ENCODE measurements around the gene CCSAP. TPM values are rescaled to one million over a fixed set of nuclear protein-coding genes. Genes with fewer than 3 reads are reported as not detected.

Gene CCSAP
- total RNA-seq, 1 donor from 2014 or later, result 8.0 TPM

DNA sequence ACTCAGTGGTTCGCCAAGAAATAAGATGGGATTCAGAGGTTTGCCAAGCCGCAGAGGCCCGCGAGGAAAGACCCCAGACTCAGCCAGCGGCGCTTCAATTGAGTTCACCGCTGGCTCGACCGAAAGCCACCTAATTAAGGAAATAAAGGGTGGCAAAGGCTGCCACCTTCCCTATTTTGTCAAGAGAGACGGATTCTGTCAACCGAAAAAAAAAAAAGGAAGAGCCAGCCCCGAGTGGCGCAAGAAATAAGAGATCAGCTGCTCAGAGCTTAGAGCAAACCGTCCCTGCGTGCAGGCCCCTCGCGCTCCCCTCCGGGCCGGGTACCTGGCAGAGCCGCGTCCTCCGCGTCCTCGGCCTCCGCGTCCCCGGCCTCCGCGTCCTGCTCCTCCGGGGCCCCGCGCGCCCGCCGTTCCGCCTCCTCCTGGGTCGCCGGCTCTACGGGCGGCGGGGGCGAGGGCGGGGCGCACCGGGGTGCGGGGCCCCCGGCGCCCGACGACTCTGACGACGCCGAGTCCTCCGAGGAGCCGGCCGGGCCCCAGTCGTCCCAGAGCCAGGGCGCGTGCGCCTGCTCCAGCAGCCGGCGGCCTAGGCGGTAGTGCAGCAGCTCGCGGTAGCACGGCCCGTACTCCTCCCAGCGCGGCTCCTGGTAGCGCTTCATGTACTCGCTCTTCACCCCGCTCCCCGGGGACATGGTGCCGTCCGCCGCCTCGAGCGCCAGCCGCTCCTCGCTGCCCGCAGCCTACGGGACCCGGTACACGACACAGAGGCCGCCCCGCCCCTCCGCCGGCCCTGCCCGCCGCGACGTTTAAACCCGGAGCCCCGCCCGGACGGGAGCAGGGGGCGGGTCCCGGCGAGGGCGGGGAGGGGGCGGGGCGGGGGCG, 832 bp downstream of the CCSAP start:
- Histone ChIP-seq H3K9me3 (ENCODE audit: insufficient read depth, low read depth, low read length) (no peaks in the 10 kb centered on the region), H3K36me3 (ENCODE audit: insufficient read depth, low read length) (no peaks in the 10 kb centered on the region), H3K4me2 (ENCODE audit: low read length) (peak overlapping the region; percentile 96), H3K27ac (ENCODE audit: low read depth, low read length) (peak overlapping the region; percentile 58), H3K4me3 (ENCODE audit: insufficient read depth, low read depth, low read length) (peak overlapping the region; percentile 76), H3K9ac (ENCODE audit: low read length) (peak overlapping the region; percentile 83), H2AFZ (ENCODE audit: low read depth, low read length) (peak overlapping the region; percentile 80), H3K4me1 (ENCODE audit: insufficient read depth, low read length) (peaks cover 4% of the 10 kb centered on the region), H3K27me3 (ENCODE audit: insufficient read depth, low read length) (peaks cover 4% of the 10 kb centered on the region), H4K20me1 (ENCODE audit: insufficient read depth, low read length) (peaks cover 6% of the 10 kb centered on the region), H3K79me2 (ENCODE audit: insufficient read depth, low read length) (peaks cover 25% of the 10 kb centered on the region)
- Mint-ChIP-seq H3K9me3 (ENCODE audit: unreplicated experiment) (peaks cover 5% of the 10 kb centered on the region), H3K4me3 (ENCODE audit: unreplicated experiment) (peak overlapping the region; percentile 95), H3K27ac (ENCODE audit: unreplicated experiment) (peak overlapping the region; percentile 94), H3K27me3 (ENCODE audit: low read depth, unreplicated experiment) (peaks cover 17% of the 10 kb centered on the region), H3K36me3 (ENCODE audit: low read depth, unreplicated experiment) (peaks cover 2% of the 10 kb centered on the region), H3K4me1 (ENCODE audit: low read depth, unreplicated experiment) (peaks cover 6% of the 10 kb centered on the region)
- TF ChIP-seq EZH2 (IDR thresholded peaks at IDR 0.05; ENCODE audit: insufficient read depth, low read length), result no peak
- TF ChIP-seq, protein P1, sequence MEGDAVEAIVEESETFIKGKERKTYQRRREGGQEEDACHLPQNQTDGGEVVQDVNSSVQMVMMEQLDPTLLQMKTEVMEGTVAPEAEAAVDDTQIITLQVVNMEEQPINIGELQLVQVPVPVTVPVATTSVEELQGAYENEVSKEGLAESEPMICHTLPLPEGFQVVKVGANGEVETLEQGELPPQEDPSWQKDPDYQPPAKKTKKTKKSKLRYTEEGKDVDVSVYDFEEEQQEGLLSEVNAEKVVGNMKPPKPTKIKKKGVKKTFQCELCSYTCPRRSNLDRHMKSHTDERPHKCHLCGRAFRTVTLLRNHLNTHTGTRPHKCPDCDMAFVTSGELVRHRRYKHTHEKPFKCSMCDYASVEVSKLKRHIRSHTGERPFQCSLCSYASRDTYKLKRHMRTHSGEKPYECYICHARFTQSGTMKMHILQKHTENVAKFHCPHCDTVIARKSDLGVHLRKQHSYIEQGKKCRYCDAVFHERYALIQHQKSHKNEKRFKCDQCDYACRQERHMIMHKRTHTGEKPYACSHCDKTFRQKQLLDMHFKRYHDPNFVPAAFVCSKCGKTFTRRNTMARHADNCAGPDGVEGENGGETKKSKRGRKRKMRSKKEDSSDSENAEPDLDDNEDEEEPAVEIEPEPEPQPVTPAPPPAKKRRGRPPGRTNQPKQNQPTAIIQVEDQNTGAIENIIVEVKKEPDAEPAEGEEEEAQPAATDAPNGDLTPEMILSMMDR (IDR thresholded peaks at IDR 0.05; ENCODE audit: insufficient read depth, low read depth, low read length), result no peak
- DNase-seq (ENCODE audit: low read depth) (peak; percentile 53), FAIRE-seq (no peak)

- DNase-seq (ENCODE audit: low read depth), result no peak
- Histone ChIP-seq H3K4me1 (ENCODE audit: insufficient read depth, low read length) (peaks cover 4% of the 10 kb centered on the region), H3K36me3 (ENCODE audit: insufficient read depth, low read length) (no peaks in the 10 kb centered on the region), H4K20me1 (ENCODE audit: insufficient read depth, low read length) (peaks cover 6% of the 10 kb centered on the region), H3K27me3 (ENCODE audit: insufficient read depth, low read length) (no peaks in the 10 kb centered on the region), H3K27ac (ENCODE audit: low read depth, low read length) (no peak overlapping the region), H3K4me3 (ENCODE audit: insufficient read depth, low read depth, low read length) (no peak overlapping the region), H3K9me3 (ENCODE audit: insufficient read depth, low read depth, low read length) (no peaks in the 10 kb centered on the region), H3K9ac (ENCODE audit: low read length) (no peak overlapping the region), H3K79me2 (ENCODE audit: insufficient read depth, low read length) (peaks cover 36% of the 10 kb centered on the region), H2AFZ (ENCODE audit: low read depth, low read length) (no peak overlapping the region), H3K4me2 (ENCODE audit: low read length) (peak overlapping the region; percentile 96)
- TF ChIP-seq EZH2 (IDR thresholded peaks at IDR 0.05; ENCODE audit: insufficient read depth, low read length), result no peak
- TF ChIP-seq, protein P1 (IDR thresholded peaks at IDR 0.05; ENCODE audit: insufficient read depth, low read depth, low read length), result no peak
- FAIRE-seq, result no peak
- H3K4me1 Mint-ChIP-seq (ENCODE audit: low read depth, unreplicated experiment), result peaks cover 6% of the 10 kb centered on the region
- peaks cover 5% of the 10 kb centered on the region for H3K27me3 Mint-ChIP-seq (ENCODE audit: low read depth, unreplicated experiment)
- peaks cover 5% of the 10 kb centered on the region for H3K9me3 Mint-ChIP-seq (ENCODE audit: unreplicated experiment)
- no peak overlapping the region for H3K27ac Mint-ChIP-seq (ENCODE audit: unreplicated experiment)
- peak overlapping the region; percentile 62 for H3K4me3 Mint-ChIP-seq (ENCODE audit: unreplicated experiment)
- H3K36me3 Mint-ChIP-seq (ENCODE audit: low read depth, unreplicated experiment), result peaks cover 2% of the 10 kb centered on the region
These were observed 2.4 kb downstream of the CCSAP start for GRCh38 chr1:229340496-229340895.

GRCh38 chr1:229339520-229339919, 3.3 kb downstream of the CCSAP start:
- H3K27me3 ChIP-seq (ENCODE audit: insufficient read depth, low read length), result no peaks in the 10 kb centered on the region
- no peak overlapping the region for H3K27ac ChIP-seq (ENCODE audit: low read depth, low read length)
- H3K4me3 ChIP-seq (ENCODE audit: insufficient read depth, low read depth, low read length), result no peak overlapping the region
- H3K36me3 Mint-ChIP-seq (ENCODE audit: low read depth, unreplicated experiment), result no peaks in the 10 kb centered on the region
- H4K20me1 ChIP-seq (ENCODE audit: insufficient read depth, low read length), result peaks cover 6% of the 10 kb centered on the region
- FAIRE-seq, result no peak
- H3K4me1 Mint-ChIP-seq (ENCODE audit: low read depth, unreplicated experiment), result peaks cover 10% of the 10 kb centered on the region
- no peaks in the 10 kb centered on the region for H3K9me3 ChIP-seq (ENCODE audit: insufficient read depth, low read depth, low read length)
- no peak overlapping the region for H3K4me2 ChIP-seq (ENCODE audit: low read length)
- no peak overlapping the region for H3K4me3 Mint-ChIP-seq (ENCODE audit: unreplicated experiment)
- no peak for TF ChIP-seq EZH2 (IDR thresholded peaks at IDR 0.05; ENCODE audit: insufficient read depth, low read length)
- TF ChIP-seq, protein P1 (IDR thresholded peaks at IDR 0.05; ENCODE audit: insufficient read depth, low read depth, low read length), result no peak
- H3K4me1 ChIP-seq (ENCODE audit: insufficient read depth, low read length), result peaks cover 4% of the 10 kb centered on the region
- no peak overlapping the region for H3K9ac ChIP-seq (ENCODE audit: low read length)
- H2AFZ ChIP-seq (ENCODE audit: low read depth, low read length), result no peak overlapping the region
- no peak for DNase-seq (ENCODE audit: low read depth)
- no peak overlapping the region for H3K27ac Mint-ChIP-seq (ENCODE audit: unreplicated experiment)
- H3K79me2 ChIP-seq (ENCODE audit: insufficient read depth, low read length), result peaks cover 39% of the 10 kb centered on the region
- peaks cover 3% of the 10 kb centered on the region for H3K9me3 Mint-ChIP-seq (ENCODE audit: unreplicated experiment)
- H3K36me3 ChIP-seq (ENCODE audit: insufficient read depth, low read length), result no peaks in the 10 kb centered on the region
- H3K27me3 Mint-ChIP-seq (ENCODE audit: low read depth, unreplicated experiment), result peaks cover 2% of the 10 kb centered on the region

Data from astrocyte (in vitro differentiated cells and primary cell).